Omental fat pad (tissue), 4 donors: Measurements from ENCODE around the gene ACVR1. TPM values are rescaled to one million over a fixed set of nuclear protein-coding genes. Genes with fewer than 3 reads are reported as not detected.
A peak's percentile ranks its signal among the peaks of the same experiment; 100 is the strongest.

Experiments used
- ATAC-seq: fragments of 150-250 bp; one replicate; pipeline ENCODE4 v1.9.1; 2016; ENCODE audit warnings: mild to moderate bottlenecking, moderate library complexity; ENCODE audit not compliant: low FRiP score
- DNase-seq: peaks from one replicate; pipeline ENCODE4 v3.0.0-alpha.2; 2019; ENCODE audit warnings: low spot score
- CTCF ChIP-seq, 3 donors: fragments of 450-650 bp; IDR thresholded peaks; one replicate each; pipeline ENCODE4 v1.5.1; 2016 to 2017; ENCODE audit warnings: antibody characterized with exemption in 3 of 3, mild to moderate bottlenecking in 3 of 3, moderate library complexity in 2 of 3
- total RNA-seq, 4 donors: library from RNA; depleted of rRNA; stranded (reverse); fragments of >200 nt; gene quantifications; one replicate each; pipeline ENCODE4 v1.1.0, GENCODE V29; 2016

ACVR1 gene
- total RNA-seq, 4 donors from 2014 or later = 22.7 to 37.7 (median 28.2) TPM

GRCh38 chr2:157777427-157777826 is 98.7 kb downstream of the ACVR1 start:
- TF ChIP-seq CTCF (IDR thresholded peaks at IDR 0.05) = peak in 1 of 3 donors; percentile 12
- DNase-seq (no peak), ATAC-seq (no peak)

- no peak for ATAC-seq
These were observed 104.9 kb downstream of the ACVR1 start for GRCh38 chr2:157771234-157771633.

GRCh38 chr2:157769856-157770255 is 106.3 kb downstream of the ACVR1 start:
- ATAC-seq (no peak), DNase-seq (no peak)
- TF ChIP-seq CTCF (IDR thresholded peaks at IDR 0.05) = no peak

More at GRCh38 chr2:157771234-157771633, 104.9 kb downstream of the ACVR1 start:
- TF ChIP-seq CTCF (IDR thresholded peaks at IDR 0.05) = no peak
- DNase-seq = no peak

GRCh38 chr2:157764386-157764785 is 111.7 kb downstream of the ACVR1 start:
- TF ChIP-seq CTCF (IDR thresholded peaks at IDR 0.05) = no peak
- no peak for DNase-seq

GRCh38 chr2:157761520-157761919 is 114.6 kb downstream of the ACVR1 start:
- TF ChIP-seq CTCF (IDR thresholded peaks at IDR 0.05) = no peak
- DNase-seq (no peak), ATAC-seq (no peak)

More at GRCh38 chr2:157764386-157764785, 111.7 kb downstream of the ACVR1 start:
- no peak for ATAC-seq

GRCh38 chr2:157760949-157761348 is 115.2 kb downstream of the ACVR1 start:
- no peak for TF ChIP-seq CTCF (IDR thresholded peaks at IDR 0.05)
- no peak for DNase-seq
- no peak for ATAC-seq

GRCh38 chr2:157759855-157760254 is 116.3 kb downstream of the ACVR1 start:
- ATAC-seq (no peak), DNase-seq (no peak)
- TF ChIP-seq CTCF (IDR thresholded peaks at IDR 0.05) = no peak
